Esophagus (tissue), 2 donors: ENCODE results near the gene TMEM229A. TPM values are rescaled to one million over a fixed set of nuclear protein-coding genes. Genes with fewer than 3 reads are reported as not detected.
"Not testable (repeated sequence)": the region's sequence is repeated elsewhere in the genome, so short reads cannot be mapped to it uniquely, and the experiment has no call there.

Experiments
- H3K27ac ChIP-seq, 2 donors: one replicate each; pipeline ENCODE4 v1.5.1; 2013; ENCODE audit warnings: low read depth in 2 of 2, mild to moderate bottlenecking in 2 of 2, inconsistent platforms in 1 of 2, low read length in 1 of 2, moderate library complexity in 1 of 2
- H3K27me3 ChIP-seq, 2 donors: one replicate each; pipeline ENCODE4 v1.6.1; 2013; ENCODE audit warnings: low read length in 2 of 2, control low read depth in 1 of 2, mild to moderate bottlenecking in 1 of 2; ENCODE audit not compliant: insufficient read depth in 2 of 2, control insufficient read depth in 1 of 2
- H3K36me3 ChIP-seq, 2 donors: one replicate each; pipeline ENCODE4 v1.6.1; 2013; ENCODE audit warnings: low read length in 1 of 2; ENCODE audit not compliant: control insufficient read depth in 2 of 2, insufficient read depth in 2 of 2
- H3K4me1 ChIP-seq, 2 donors: one replicate each; pipeline ENCODE4 v1.6.1; 2013; ENCODE audit warnings: low read length in 1 of 2; ENCODE audit not compliant: control insufficient read depth in 2 of 2, insufficient read depth in 2 of 2
- H3K4me3 ChIP-seq, 2 donors: one replicate each; pipeline ENCODE4 v1.5.1; 2013; ENCODE audit warnings: low read length in 2 of 2, mild to moderate bottlenecking in 2 of 2, low read depth in 1 of 2, moderate library complexity in 1 of 2
- H3K9me3 ChIP-seq, 2 donors: one replicate each; pipeline ENCODE4 v1.6.1; 2013; ENCODE audit warnings: mild to moderate bottlenecking in 2 of 2, low read depth in 1 of 2, low read length in 1 of 2, moderate library complexity in 1 of 2; ENCODE audit not compliant: control insufficient read depth in 2 of 2, insufficient read depth in 1 of 2
- WGBS, 2 donors: extraction: QIAGEN DNeasy Blood & Tissue Kit; methylation state at CpG; one replicate each; pipeline ENCODE4 v1.1.7; 2013; 5-methylcytosine and 5-hydroxymethylcytosine counted together
- polyA plus RNA-seq, 2 donors: library from polyadenylated mRNA; stranded (reverse); fragments of 200-250 nt; gene quantifications; one replicate each; pipeline ENCODE4 v1.2.3, GENCODE V29; 2013
- donor health status: healthy with polysubstance abuse.
- donor health status: Bipolar disorder and iron deficiency.

TMEM229A gene
- polyA plus RNA-seq: not detected

- H3K27me3 ChIP-seq: peaks cover 3 to 29% of the 10 kb centered on the region in 2 donors
These were observed at the start of gene TMEM229A for GRCh38 chr7:124032369-124033094. Gene TMEM229A (minus strand): TSS chr7:124033067. CDS start chr7:124033003, 64 bp downstream.

GRCh38 chr7:124082234-124082633 is 49.4 kb upstream of the TMEM229A start:
- 95 to 97% methylated on average over 8 of the region's 8 CpGs for WGBS, 2 donors
- H3K4me3 ChIP-seq, H3K27ac ChIP-seq, H3K9me3 ChIP-seq, H3K36me3 ChIP-seq, H3K27me3 ChIP-seq, H3K4me1 ChIP-seq: not testable (repeated sequence)

More at GRCh38 chr7:124032369-124033094, at the start of gene TMEM229A:
- 2 to 3% methylated on average over 69 to 87 of the region's 87 CpGs for WGBS, 2 donors
- no peaks in the 10 kb centered on the region for H3K36me3 ChIP-seq
- H3K4me1 ChIP-seq: peaks cover 8 to 9% of the 10 kb centered on the region in 2 donors
- no peak within 1 kb of the TSS for H3K27ac ChIP-seq
- H3K4me3 ChIP-seq: peak within 1 kb of the TSS; percentile 30 to 49
- peaks cover 0 to 2% of the 10 kb centered on the region in 2 donors for H3K9me3 ChIP-seq

DNA sequence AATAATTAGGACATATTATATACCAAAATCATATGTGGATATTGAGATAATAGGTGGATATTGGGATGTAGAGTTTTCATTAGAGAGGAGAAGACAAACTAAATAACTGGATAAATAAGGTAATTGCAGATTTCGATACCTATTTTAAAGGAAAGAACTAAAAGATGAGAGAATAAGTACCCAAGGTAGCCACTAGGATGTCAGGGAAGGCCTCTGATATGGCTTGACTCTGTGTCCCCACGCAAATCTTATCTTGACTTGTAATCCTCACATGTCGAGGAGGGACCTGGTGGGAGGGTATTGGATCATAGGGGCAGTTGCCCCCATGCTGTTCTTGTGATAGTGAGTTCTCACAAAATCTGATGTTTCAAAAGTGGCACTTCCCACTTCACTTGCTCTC is 44.7 kb upstream of the TMEM229A start:
- Histone ChIP-seq H3K9me3 (no peaks in the 10 kb centered on the region), H3K4me1 (no peaks in the 10 kb centered on the region), H3K27me3 (no peaks in the 10 kb centered on the region), H3K36me3 (no peaks in the 10 kb centered on the region), H3K27ac (no peak overlapping the region), H3K4me3 (no peak overlapping the region)
- 88 to 91% methylated on average over 3 of the region's 3 CpGs for WGBS, 2 donors

- H3K36me3 ChIP-seq: no peaks in the 10 kb centered on the region
- H3K27me3 ChIP-seq: no peaks in the 10 kb centered on the region
- no peaks in the 10 kb centered on the region for H3K4me1 ChIP-seq
- no peak overlapping the region for H3K4me3 ChIP-seq
- no peaks in the 10 kb centered on the region for H3K9me3 ChIP-seq
- H3K27ac ChIP-seq: no peak overlapping the region
These were observed 44.0 kb upstream of the TMEM229A start for GRCh38 chr7:124076841-124077240.

GRCh38 chr7:124074007-124074406 is 41.1 kb upstream of the TMEM229A start:
- H3K9me3 ChIP-seq: no peaks in the 10 kb centered on the region
- no peaks in the 10 kb centered on the region for H3K27me3 ChIP-seq
- H3K4me3 ChIP-seq: no peak overlapping the region
- 51 to 76% methylated on average over 1 of the region's 1 CpG for WGBS, 2 donors
- H3K27ac ChIP-seq: no peak overlapping the region
- no peaks in the 10 kb centered on the region for H3K4me1 ChIP-seq
- no peaks in the 10 kb centered on the region for H3K36me3 ChIP-seq

DNA sequence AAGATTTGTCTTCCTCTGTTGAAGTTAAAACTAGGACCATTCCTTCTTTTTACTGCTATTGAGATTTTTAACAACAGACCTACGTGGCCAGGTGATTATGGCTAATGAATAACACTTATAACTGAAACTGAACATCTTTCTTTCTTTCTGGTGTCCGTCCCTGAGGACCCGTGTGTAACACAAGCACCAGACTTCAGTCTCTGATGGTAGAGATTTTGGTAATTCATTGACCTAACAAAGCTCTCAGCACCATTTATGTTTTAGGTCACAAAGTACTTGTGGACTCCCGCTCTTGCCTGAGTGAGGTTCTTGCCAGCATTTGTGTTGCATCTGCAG is 40.4 kb upstream of the TMEM229A start:
- Histone ChIP-seq H3K27me3 (no peaks in the 10 kb centered on the region), H3K4me3 (no peak overlapping the region), H3K4me1 (no peaks in the 10 kb centered on the region), H3K27ac (no peak overlapping the region), H3K36me3 (no peaks in the 10 kb centered on the region), H3K9me3 (no peaks in the 10 kb centered on the region)
- WGBS, 2 donors: 58 to 59% methylated on average over 4 of the region's 4 CpGs

- H3K36me3 ChIP-seq: no peaks in the 10 kb centered on the region
- H3K27me3 ChIP-seq: no peaks in the 10 kb centered on the region
- H3K4me3 ChIP-seq: no peak overlapping the region
- H3K4me1 ChIP-seq: no peaks in the 10 kb centered on the region
- H3K27ac ChIP-seq: no peak overlapping the region
- no peaks in the 10 kb centered on the region for H3K9me3 ChIP-seq
- WGBS, 2 donors: 29 to 46% methylated on average over 4 of the region's 4 CpGs
These were observed 39.9 kb upstream of the TMEM229A start for GRCh38 chr7:124072603-124073309.

GRCh38 chr7:124071843-124072242 is 39.0 kb upstream of the TMEM229A start:
- WGBS, 2 donors: 33 to 54% methylated on average over 1 of the region's 1 CpG
- Histone ChIP-seq H3K36me3 (no peaks in the 10 kb centered on the region), H3K4me1 (no peaks in the 10 kb centered on the region), H3K27ac (no peak overlapping the region), H3K4me3 (no peak overlapping the region), H3K9me3 (no peaks in the 10 kb centered on the region), H3K27me3 (no peaks in the 10 kb centered on the region)

GRCh38 chr7:124062171-124062570 is 29.3 kb upstream of the TMEM229A start:
- Histone ChIP-seq H3K36me3 (no peaks in the 10 kb centered on the region), H3K4me1 (no peaks in the 10 kb centered on the region), H3K9me3 (no peaks in the 10 kb centered on the region), H3K27ac (no peak overlapping the region), H3K4me3 (no peak overlapping the region), H3K27me3 (peaks cover 0 to 3% of the 10 kb centered on the region in 2 donors)
- 36 to 41% methylated on average over 1 of the region's 1 CpG for WGBS, 2 donors

- no peaks in the 10 kb centered on the region for H3K36me3 ChIP-seq
- H3K4me3 ChIP-seq: no peak overlapping the region
- no peaks in the 10 kb centered on the region for H3K4me1 ChIP-seq
- no peak overlapping the region for H3K27ac ChIP-seq
- no peaks in the 10 kb centered on the region for H3K9me3 ChIP-seq
- WGBS, 2 donors: 79 to 84% methylated on average over 2 of the region's 2 CpGs
- peaks cover 0 to 3% of the 10 kb centered on the region in 2 donors for H3K27me3 ChIP-seq
These were observed 27.7 kb upstream of the TMEM229A start for GRCh38 chr7:124060528-124060927.
